ENCODE data around the gene CDK18. TPM values are rescaled to one million over a fixed set of nuclear protein-coding genes. Genes with fewer than 3 reads are reported as not detected.

CDK18 gene
- total and polyA plus RNA-seq, 2 of the 8 experiments (the other 6 are each of a cell fraction or from before 2014, with no cell fraction given): 31.2 to 44.0 TPM

DNA sequence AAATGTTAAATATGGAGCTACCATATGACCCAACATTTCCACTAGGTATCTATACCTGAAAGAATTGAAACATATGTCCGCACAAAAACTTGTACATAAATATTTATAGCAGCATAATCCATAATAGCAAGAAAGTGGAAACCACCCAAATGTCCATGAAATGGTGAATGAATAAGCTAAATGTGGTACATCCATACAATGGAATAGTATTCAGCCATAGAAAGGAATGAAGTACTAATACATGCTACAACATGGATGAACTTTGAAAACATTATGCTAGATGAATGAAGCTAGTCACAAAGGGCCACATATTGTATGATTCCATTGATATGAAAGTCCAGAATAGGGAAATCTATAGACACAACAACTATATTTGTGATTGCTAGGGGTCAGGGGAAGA, 28.6 kb upstream of the CDK18 start:
- Histone ChIP-seq H3K27me3 (replicated peaks in 1 of 4; ENCODE audit: control insufficient read depth in 3 of 4, extremely low read depth in 1 of 4, insufficient read depth in 3 of 4, low read length in 3 of 4) (peaks cover 0 to 2% (median 0%) of the 10 kb centered on the region in 4 experiments; a peak in 3 of 7 replicates), H2BK20ac (ENCODE audit: low read length) (no peak overlapping the region), H4K91ac (replicated peaks; ENCODE audit: insufficient read length, low read length) (no peak overlapping the region), H3K36me3 (ENCODE audit: control insufficient read depth in 2 of 4, insufficient read depth in 4 of 4, low read length in 3 of 4) (no peaks in the 10 kb centered on the region), H3K79me2 (ENCODE audit: control insufficient read depth in 1 of 2, insufficient read depth in 2 of 2, low read length in 2 of 2) (no peaks in the 10 kb centered on the region), H3K4me2 (ENCODE audit: insufficient read depth in 1 of 2, low read depth in 2 of 2, low read length in 2 of 2) (no peak overlapping the region), H2BK12ac (ENCODE audit: low read depth, low read length) (no peak overlapping the region), H2BK15ac (ENCODE audit: low read length) (no peak overlapping the region), H3K23ac (ENCODE audit: insufficient read length) (no peak overlapping the region), H3K23me2 (ENCODE audit: low read depth, low read length) (peaks cover 4% of the 10 kb centered on the region), H4K20me1 (replicated peaks in 1 of 2; ENCODE audit: control insufficient read depth in 1 of 2, insufficient read depth in 2 of 2, low read length in 2 of 2) (peaks cover 0 to 3% of the 10 kb centered on the region in 2 experiments), H4K8ac (ENCODE audit: extremely low read depth, insufficient read depth, low read length) (no peak overlapping the region), H3K18ac (ENCODE audit: extremely low read depth, low read length) (no peak overlapping the region), H3K27ac (ENCODE audit: low read depth, low read length) (no peak overlapping the region), H3K14ac (ENCODE audit: insufficient read length) (no peak overlapping the region), H2AK5ac (ENCODE audit: low read depth, low read length) (no peak overlapping the region), H3K4ac (replicated peaks; ENCODE audit: insufficient read length, low read depth, low read length) (no peak overlapping the region), H2BK5ac (ENCODE audit: low read depth, low read length) (no peak overlapping the region), H3K79me1 (ENCODE audit: low read depth, low read length) (no peaks in the 10 kb centered on the region), H3K9ac (replicated peaks in 1 of 4; ENCODE audit: extremely low read depth in 1 of 4, low read depth in 3 of 4, low read length in 3 of 4) (no peak overlapping the region), H3K9me3 (ENCODE audit: insufficient read depth in 2 of 2, low read depth in 1 of 2, low read length in 1 of 2) (0 out of 4 replicates have a peak, but pooled peaks cover 0 to 5% of the 10 kb centered on the region in 2 experiments), H2BK120ac (replicated peaks; ENCODE audit: low read depth, low read length) (no peak overlapping the region), H3K4me3 (ENCODE audit: extremely low read depth in 1 of 4, insufficient read depth in 2 of 4, low read depth in 3 of 4, low read length in 4 of 4) (no peak overlapping the region), H4K5ac (ENCODE audit: insufficient read length, low read depth, low read length) (no peak overlapping the region), H2AFZ (ENCODE audit: low read length) (no peak overlapping the region), H3K4me1 (replicated peaks in 1 of 4; ENCODE audit: control insufficient read depth in 3 of 4, insufficient read depth in 4 of 4, low read length in 3 of 4) (peaks cover 0 to 23% (median 15%) of the 10 kb centered on the region in 4 experiments; a peak in 6 of 7 replicates), H3K56ac (replicated peaks; ENCODE audit: insufficient read length, low read depth, low read length) (no peak overlapping the region)
- 85% methylated on average over 1 of the region's 1 CpG; no CpG with 5 or more reads in 1 of the 2 experiments for WGBS, 2 experiments (ENCODE audit: extremely low coverage in 1 of 2, insufficient coverage in 1 of 2, insufficient read length in 1 of 2, insufficient replicate concordance in 2 of 2, low coverage in 1 of 2, low lambda C conversion rate in 2 of 2, missing lambda C conversion rate in 1 of 2)
- TF ChIP-seq KDM1A (IDR thresholded peaks at IDR 0.05; ENCODE audit: borderline replicate concordance, low read length): peak; percentile 60; the same call in 1 of the 2 replicates
- no peak for TF ChIP-seq NRF1 (IDR thresholded peaks at IDR 0.05; ENCODE audit: low read depth, low read length)
- no peak for TF ChIP-seq SIX5 (IDR thresholded peaks at IDR 0.05; ENCODE audit: low read depth, low read length)
- no peak for TF ChIP-seq KDM5A (IDR thresholded peaks at IDR 0.05; ENCODE audit: low read length)
- TF ChIP-seq TBP (IDR thresholded peaks at IDR 0.05; ENCODE audit: low read depth, low read length): no peak
- no peak for TF ChIP-seq SIRT6 (IDR thresholded peaks at IDR 0.05; ENCODE audit: low read length)
- ChIA-PET CTCF (ENCODE audit: partially characterized antibody) (interaction anchor here (0.7 to 31.2 kb wide), 10 partner anchors 13 to 214 kb away, joined by 3 to 767 read pairs (median 6); partner anchors contain the start of gene BLACAT1), POLR2A (ENCODE audit: partially characterized antibody) (interaction anchor here (0.9 to 1.4 kb wide), 2 partner anchors 23 to 38 kb away, joined by 3 read pairs; no protein-coding TSS in a partner anchor)
- DNase-seq (ENCODE audit: low read depth in 1 of 2, low spot score in 2 of 2): no peak
- FAIRE-seq: no peak
